ENCODE measurements around the gene RMI2.
A peak's percentile ranks its signal among the peaks of the same experiment; 100 is the strongest.

The RMI2 gene

DNA sequence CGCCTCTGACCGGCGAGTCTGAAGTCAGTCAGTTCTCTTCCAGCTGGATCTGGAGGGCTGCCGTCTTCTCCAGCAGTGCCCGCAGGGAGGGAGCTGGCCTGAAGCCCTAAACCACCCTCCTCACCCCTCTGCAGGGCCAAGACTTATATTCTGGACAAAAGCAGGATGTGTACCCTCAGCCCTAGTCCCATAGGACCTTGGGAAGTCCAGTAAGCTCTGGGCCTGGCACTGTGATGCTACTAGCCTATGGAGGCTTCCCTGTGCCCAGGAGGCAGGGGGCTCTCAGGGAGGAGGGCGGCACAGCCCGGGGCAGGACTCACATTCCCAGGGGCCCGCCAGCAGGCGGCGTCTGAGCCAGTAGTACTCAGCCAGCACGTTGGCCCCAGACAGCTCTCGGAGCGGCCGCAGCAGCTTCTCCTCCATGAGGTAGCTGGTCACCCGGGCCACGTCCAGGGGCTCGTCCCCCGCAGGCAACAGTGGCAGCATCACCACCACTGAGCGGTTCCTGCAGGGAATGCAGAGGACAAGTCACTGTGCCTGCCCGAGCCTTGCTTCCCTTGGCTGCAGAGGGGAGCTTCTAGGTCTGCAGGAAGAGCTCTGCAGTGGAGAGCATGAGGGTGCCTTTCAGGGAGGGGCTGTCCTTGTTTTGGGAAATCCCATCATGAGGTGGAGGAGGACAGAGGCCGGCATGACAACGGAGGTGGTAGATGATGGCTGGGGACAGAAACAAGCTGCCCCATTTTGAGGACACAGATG is 41.7 kb downstream of the RMI2 start:
- no peak for DNase-seq

- DNase-seq = no peak
Measured at GRCh38 chr16:11389083-11389482, 43.8 kb downstream of the RMI2 start.

GRCh38 chr16:11389631-11390565 is 44.6 kb downstream of the RMI2 start:
- no peak for DNase-seq

DNA sequence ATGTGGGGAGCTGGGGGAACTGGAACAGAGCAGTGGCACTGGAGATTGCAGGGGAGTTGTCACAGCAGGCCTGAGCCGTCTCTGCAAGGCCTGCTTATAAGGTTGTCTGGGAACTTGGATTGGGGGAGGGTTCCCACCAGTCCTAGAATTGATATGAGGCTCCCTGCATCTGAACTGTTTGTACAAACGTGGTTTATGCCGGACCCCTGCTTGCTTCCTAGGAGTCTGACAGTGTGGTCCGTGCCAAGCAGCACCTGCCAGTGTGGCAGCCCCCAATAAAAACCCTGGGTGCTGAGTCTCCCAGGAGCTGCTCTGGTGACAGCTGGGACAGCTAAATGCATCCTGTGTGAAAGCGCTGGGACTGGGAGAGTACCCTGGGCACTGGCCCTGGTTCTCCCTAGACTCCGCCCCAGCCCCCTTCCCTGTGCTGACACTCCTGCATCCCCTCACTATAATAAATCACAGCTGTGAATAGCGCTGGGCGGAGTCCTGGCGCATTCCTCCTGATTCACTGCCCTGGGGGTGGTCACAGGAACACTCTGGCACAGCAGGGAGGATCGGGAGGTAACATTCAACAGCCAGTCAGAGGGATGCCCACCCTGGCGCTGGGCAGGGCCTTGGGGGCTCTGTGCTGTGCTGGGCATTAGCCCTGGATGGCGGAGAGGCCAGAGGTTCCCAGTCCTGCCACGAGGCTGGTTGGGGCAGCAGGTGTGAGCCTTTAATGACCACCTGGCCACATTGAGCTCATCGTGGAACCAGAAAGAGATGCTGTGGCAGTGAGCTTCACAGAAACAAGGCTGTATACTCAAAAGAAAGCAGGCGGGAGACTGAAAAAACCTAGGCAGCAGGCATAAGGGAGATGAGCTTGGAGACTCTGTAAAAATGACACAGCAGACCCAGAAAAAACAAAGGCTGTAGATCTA is 45.6 kb downstream of the RMI2 start:
- DNase-seq = no peak

GRCh38 chr16:11391576-11391975 is 46.3 kb downstream of the RMI2 start:
- DNase-seq = no peak

- DNase-seq = no peak
Measured at GRCh38 chr16:11392041-11392581, 46.9 kb downstream of the RMI2 start.

GRCh38 chr16:11393366-11393765 is 48.1 kb downstream of the RMI2 start:
- DNase-seq = no peak

DNA sequence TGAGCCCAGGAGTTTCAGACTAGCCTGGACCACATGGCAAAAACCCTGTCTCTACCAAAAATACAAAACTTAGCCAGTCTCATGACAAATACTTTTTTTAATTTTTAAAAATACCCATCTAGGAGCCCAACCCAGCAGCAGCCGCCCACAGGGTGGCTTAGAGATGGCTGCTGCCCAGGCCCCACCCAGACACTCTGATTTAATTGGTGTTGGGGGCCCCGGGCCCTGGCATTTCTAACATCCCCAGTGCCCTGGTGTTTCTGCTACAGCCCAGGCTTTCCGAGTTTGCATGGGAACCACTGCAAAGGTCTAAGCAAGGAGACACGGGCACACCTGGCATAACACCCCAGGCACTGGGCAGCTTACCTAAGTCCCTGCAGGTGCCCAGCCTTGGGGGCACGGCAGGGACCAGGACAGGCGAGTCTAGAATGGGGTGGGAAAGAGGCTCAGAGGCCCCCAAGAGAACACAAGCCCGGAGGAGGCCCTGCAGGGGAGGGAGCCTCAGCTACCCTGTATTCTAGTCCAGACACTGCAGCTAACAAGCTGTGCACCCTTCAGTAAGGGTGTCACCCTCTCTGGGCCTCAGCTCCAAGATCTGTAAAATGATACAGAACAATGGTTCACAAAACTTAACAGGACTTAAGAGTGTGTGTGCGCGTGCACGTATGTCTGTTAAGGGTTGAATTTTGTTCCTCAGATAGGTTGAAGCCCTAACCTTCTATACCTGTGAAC is 48.8 kb downstream of the RMI2 start:
- no peak for DNase-seq

- DNase-seq = no peak
Measured at GRCh38 chr16:11394593-11394960, 49.3 kb downstream of the RMI2 start.

- DNase-seq = no peak
Measured at GRCh38 chr16:11395008-11395948, 50.0 kb downstream of the RMI2 start.

DNA sequence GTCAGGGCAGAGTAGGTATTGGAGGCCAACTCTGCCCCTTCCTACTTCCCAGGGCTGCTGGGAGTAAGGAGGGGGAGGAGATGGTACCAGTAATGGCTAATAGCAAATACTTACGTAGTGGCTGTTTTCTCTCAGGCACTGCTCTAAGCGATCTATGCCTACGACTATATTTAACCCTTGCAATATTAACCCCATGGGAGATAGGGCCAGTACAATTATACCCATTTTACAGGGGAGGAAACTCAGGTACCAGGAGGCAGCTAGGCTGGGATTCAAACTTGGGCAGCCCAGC is 50.6 kb downstream of the RMI2 start:
- no peak for DNase-seq

GRCh38 chr16:11396241-11397048 is 51.2 kb downstream of the RMI2 start:
- DNase-seq = peak; percentile 87

GRCh38 chr16:11398136-11398535 is 52.9 kb downstream of the RMI2 start:
- DNase-seq = no peak

- DNase-seq = no peak
Measured at GRCh38 chr16:11398851-11399250, 53.6 kb downstream of the RMI2 start.

DNA sequence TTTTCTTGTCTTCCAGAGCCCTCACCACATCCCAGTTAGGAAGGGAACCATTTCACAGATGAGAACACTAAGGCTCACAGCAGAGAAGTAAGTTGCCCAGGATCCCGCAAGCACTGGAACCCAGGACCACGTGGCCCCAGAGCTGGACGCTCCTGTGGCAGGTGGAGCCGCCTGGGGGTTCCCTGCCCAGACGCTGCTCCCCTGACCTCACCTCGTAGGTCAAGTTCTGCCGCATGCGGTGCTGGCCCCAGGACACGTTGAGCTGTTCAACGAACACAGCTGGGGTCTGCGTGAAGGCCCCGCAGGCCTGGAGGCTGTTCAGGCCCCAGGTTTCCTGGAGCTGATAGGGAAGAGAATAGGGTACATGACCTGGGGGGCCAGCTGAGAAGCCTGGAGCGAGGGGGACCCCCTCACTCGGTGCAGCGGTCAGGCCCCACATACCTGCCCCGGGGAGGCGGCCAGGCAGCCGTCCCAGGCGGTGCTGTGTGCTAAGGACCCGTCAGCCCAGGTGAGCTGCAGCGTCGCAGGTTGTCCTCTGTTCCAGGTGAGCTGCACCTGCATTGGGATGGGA is 54.1 kb downstream of the RMI2 start:
- no peak for DNase-seq

DNA sequence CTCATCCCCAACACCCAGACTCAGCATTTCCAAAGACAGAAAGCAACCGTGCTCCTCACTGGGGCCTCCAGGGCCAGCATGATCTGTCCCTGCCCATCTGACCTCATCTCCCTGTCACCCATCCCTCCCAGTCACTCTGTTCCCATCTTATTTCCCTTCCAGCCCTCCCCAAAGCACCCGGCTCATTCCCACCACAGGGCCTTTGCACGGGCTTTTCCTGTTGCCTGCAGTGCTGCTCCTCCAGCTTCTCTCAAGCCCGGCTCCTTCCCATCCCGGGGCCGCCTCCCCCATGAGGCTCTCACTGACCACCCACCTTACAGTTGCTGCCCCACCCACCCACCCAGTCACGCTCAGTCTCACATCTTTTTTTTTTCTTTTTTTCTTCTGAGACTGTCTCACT is 54.8 kb downstream of the RMI2 start:
- DNase-seq = no peak

Measured in right forelimb (tissue), 1 donor.